ENCODE results near the gene COX20.

The COX20 gene

GRCh38 chr1:244854166-244854565 lies 18.7 kb downstream of the COX20 start:
- no peak for DNase-seq

GRCh38 chr1:244854865-244855578 lies 19.6 kb downstream of the COX20 start:
- no peak for DNase-seq

- no peak for DNase-seq
These were observed 22.3 kb downstream of the COX20 start for GRCh38 chr1:244857761-244858160.

- DNase-seq = no peak
These were observed 22.9 kb downstream of the COX20 start for GRCh38 chr1:244858357-244858756.

- no peak for DNase-seq
These were observed 24.6 kb downstream of the COX20 start for GRCh38 chr1:244860078-244860477.

GRCh38 chr1:244860914-244861610 lies 25.6 kb downstream of the COX20 start:
- no peak for DNase-seq

- no peak for DNase-seq
These were observed 26.2 kb downstream of the COX20 start for GRCh38 chr1:244861683-244862082.

GRCh38 chr1:244862354-244862698 lies 26.9 kb downstream of the COX20 start:
- DNase-seq = no peak

GRCh38 chr1:244862699-244863490 lies 27.4 kb downstream of the COX20 start:
- peak; percentile 87 for DNase-seq

- no peak for DNase-seq
These were observed 28.2 kb downstream of the COX20 start for GRCh38 chr1:244863491-244864252.

GRCh38 chr1:244864253-244865027 lies 29.0 kb downstream of the COX20 start, which contains the start of gene HNRNPU:
Gene HNRNPU, minus strand, starts transcription at chr1:244864543. Its CDS starts 236 bp downstream, at chr1:244864307.
- peak; percentile 94 for DNase-seq

GRCh38 chr1:244865028-244865371 lies 29.5 kb downstream of the COX20 start:
- no peak for DNase-seq

- no peak for DNase-seq
These were observed 30.4 kb downstream of the COX20 start for GRCh38 chr1:244865820-244866219.

GRCh38 chr1:244866355-244866754 lies 30.9 kb downstream of the COX20 start:
- no peak for DNase-seq

GRCh38 chr1:244868484-244869363 lies 33.3 kb downstream of the COX20 start:
- no peak for DNase-seq

- no peak for DNase-seq
These were observed 33.9 kb downstream of the COX20 start for GRCh38 chr1:244869364-244869827.

GRCh38 chr1:244869950-244870349 lies 34.5 kb downstream of the COX20 start:
- no peak for DNase-seq

GRCh38 chr1:244874974-244875579 lies 39.6 kb downstream of the COX20 start:
- DNase-seq = no peak

GRCh38 chr1:244876228-244876910 lies 40.9 kb downstream of the COX20 start:
- DNase-seq = no peak

GRCh38 chr1:244878681-244879080 lies 43.2 kb downstream of the COX20 start:
- no peak for DNase-seq

Measured in MV-4-11 (cell line).